Activated CD8-positive, alpha-beta memory T cell treated with anti-CD3 and anti-CD28 coated beads for 4 hours (primary cell): Measurements from ENCODE around the gene RHOT2.
"Not testable (repeated sequence)": the region's sequence is repeated elsewhere in the genome, so short reads cannot be mapped to it uniquely, and the experiment has no call there.

ENCODE experiments used
- DNase-seq, 2 donors: peaks; one replicate each; pipeline ENCODE4 v3.0.0-alpha.2; 2020; ENCODE audit warnings: low read depth in 2 of 2

Gene RHOT2

DNA sequence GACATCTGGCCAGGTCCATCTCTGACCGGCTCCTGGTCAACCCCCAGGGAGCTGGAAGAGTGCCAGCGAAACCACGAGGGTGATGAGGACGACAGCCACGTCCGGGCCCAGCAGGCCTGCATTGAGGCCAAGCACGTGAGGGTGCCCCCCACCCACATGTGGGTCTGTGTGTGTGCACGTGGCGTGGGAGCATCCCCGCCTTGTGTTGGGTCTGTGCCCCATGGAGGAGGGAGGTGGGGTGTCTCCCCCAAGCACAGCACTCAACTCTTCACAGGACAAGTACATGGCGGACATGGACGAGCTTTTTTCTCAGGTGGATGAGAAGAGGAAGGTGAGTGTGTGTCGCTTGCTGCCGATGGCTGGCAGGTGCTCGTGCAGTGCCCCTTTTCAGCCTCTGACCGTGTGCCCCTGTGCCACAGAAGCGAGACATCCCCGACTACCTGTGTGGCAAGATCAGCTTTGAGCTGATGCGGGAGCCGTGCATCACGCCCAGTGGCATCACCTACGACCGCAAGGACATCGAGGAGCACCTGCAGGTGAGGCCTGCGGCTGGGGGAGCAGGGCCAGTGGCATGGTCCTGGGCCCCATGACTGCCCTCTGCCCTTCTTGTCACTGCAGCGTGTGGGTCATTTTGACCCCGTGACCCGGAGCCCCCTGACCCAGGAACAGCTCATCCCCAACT, 14.0 kb downstream of the RHOT2 start:
- no peak for DNase-seq

GRCh38 chr16:682493-683395, 14.8 kb downstream of the RHOT2 start:
- no peak for DNase-seq

DNA sequence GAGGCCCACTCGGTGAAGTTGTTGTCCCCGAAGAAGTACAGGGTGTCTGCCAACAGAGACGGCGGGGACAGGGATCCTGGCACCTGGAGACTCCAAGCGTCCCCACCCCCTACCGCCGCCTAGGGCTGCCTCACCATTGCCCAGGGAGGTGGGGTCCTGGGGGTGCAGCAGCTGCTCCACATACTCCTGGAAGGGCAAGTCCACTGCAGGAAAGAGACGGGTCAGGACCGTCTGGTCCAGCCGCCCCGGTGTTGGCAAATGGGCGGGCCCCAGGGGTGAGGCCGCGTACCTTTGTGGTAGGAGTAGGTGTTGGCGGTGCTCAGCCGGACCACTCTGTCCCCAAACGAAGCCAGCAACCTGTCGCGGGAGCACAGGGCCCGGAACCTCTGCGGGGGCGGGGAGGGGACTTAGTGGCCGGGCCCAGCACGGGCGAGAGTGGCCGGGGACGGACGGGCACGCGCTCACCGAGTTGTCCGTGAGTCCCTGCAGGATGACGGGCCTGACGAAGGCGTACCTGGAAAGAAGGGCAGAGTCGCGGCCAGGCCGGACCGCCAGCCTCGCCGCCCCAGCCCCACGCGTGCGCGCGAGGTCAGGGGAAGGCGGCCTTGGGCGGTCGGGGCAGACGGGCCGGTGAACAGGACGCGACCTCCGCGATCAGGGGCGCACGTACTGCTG, 15.6 kb downstream of the RHOT2 start:
- DNase-seq = no peak

- peak; percentile 93 to 94 for DNase-seq
Observed at GRCh38 chr16:684071-684794, 16.3 kb downstream of the RHOT2 start, which contains the start of gene JMJD8. TSS of gene JMJD8 (minus strand) at chr16:684334. CDS start at chr16:684319, 15 bp downstream.

GRCh38 chr16:684961-685696, 17.2 kb downstream of the RHOT2 start:
- no peak for DNase-seq

- DNase-seq = no peak
Observed at GRCh38 chr16:685967-686366, 18.0 kb downstream of the RHOT2 start.

DNA sequence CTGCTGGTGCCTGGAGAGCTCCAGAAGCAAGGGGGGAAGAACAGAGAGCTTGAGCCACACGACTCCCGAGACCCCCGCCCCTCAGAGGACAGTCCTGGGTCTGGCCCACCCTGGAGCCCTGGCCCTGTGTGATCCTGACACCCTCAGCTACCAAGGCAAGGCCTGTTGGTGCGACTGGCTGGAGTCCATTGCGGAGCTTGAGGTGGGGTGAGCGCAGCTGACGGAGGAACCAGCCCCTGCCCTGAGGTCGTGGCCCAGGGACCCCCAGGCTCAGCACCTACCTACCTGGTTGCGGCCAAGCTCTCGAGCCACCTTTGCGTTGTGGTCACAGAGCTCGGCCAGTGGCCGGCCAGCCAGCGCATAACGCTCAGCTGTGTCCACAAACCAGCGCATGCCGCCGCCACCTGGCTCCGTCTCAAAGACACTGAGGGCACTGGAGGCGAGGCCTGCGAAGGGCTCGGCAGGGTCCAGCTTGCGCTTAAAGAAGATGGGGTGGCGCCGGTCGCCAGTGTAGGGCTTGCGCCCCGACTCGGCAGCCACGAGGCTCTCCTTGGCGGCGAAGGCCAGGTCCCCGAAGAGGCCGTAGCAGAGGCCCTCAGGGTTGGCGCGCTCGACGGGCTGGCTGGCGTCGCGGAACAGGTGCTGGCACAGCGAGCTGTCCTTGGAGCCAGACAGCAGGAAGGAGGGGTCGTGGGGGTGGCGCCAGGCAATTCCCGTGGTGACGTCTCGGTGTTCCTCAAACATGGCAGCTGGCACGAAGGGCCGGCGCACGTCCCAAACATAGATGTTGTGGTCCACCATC, 18.7 kb downstream of the RHOT2 start:
- no peak for DNase-seq

DNA sequence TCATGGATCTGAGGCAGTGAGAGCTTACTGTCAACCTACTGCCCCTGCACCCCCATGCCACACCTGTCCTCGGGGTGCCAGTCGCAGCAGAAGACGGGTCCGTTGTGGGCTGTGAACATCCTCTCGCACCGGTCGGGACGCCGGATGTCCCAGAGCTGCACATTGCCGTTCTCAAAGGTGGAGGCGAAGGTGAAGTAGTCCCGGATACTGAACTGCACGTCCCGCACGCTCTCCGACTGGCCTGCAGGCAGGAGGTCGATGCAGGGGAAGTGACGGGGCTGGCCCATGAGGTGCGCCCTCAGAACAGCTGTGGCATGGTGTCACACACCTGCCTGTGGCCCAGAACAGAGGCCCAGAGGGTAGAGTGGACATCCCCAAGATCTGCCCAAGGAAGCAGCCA, 19.6 kb downstream of the RHOT2 start:
- no peak for DNase-seq

GRCh38 chr16:689175-689897, 21.4 kb downstream of the RHOT2 start:
- DNase-seq = no peak

DNA sequence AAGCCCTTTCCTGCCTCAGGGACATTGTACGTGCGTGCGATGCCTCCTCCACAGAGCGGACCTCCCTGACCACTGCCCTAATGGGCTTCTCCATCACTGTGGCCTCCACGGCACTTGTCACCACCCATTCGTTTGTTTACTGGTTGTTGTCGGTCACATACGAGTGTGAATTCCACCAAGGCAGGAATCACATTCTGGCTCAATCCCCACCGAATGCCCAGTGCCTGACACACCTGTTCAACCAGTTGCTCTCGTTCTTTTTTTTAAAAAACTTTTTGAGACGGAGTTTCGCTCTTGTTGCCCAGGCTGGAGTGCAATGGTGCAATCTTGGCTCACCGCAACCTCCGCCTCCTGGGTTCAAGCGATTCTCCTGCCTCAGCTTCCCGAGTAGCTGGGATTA, 23.3 kb downstream of the RHOT2 start:
- DNase-seq = not testable (repeated sequence)

- DNase-seq = no peak
Observed at GRCh38 chr16:692356-693108, 24.6 kb downstream of the RHOT2 start.

GRCh38 chr16:693364-693763, 25.4 kb downstream of the RHOT2 start:
- DNase-seq = no peak

DNA sequence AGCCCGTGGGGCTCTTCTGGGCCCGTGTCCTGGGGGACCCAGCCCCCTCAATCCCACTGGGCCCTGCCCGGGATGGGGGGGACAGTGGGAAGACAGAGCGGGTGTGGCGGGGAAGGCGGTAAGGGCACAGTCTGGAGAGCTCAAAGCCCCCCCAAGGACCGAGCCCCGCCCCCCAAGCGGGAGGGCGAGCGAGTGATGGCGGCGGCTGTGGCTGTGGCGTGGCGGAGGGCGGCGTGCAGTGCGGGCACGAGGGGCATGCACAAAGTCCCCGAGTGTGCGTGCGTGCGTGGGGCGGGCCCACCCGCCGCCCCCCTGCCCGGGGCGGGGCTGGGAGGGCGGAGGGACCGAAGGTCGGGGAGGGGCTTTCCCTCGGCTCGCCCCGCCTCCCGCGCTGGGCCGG, 25.8 kb downstream of the RHOT2 start:
- DNase-seq = no peak

- no peak for DNase-seq
Observed at GRCh38 chr16:694187-694862, 26.4 kb downstream of the RHOT2 start.

GRCh38 chr16:694863-695354, 27.0 kb downstream of the RHOT2 start:
- no peak for DNase-seq

DNA sequence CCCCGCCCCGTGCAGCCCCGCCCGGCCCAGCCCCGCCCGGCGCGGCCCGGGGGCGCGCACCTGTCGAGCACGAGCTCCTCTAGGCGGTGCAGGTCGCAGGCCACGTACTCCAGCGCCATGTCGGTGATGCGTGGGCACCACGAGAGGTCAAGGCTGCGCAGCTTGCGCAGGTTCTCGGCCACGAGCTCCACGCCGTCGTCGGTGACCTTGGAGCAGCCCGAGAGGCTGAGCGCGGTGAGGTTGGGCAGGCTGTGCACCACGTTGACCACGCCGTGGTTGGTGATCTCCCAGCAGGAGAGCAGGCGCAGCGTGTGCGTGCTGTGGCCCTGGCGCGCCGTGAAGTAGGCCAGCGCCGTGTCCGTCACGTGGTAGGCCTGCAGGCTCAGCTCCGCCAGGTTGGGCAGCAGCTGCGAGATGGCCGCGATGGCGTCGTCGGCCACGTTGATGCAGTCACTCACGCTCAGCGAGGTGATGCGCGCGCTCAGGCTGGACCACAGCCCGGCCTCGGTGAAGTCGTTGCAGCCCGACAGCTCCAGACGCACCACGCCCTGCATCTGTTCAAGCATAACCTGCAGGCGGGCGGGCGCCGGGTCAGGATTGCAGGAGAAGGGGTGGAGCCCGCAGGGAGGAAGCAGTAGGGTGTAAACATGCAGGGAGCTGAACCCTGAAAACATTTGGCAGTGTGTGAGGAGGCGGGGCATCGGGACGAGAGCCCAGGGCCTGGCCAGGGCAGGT, 27.6 kb downstream of the RHOT2 start:
- no peak for DNase-seq

GRCh38 chr16:698911-699671, 31.2 kb downstream of the RHOT2 start:
- no peak for DNase-seq
